ENCODE results near the gene ARF1. TPM values are rescaled to one million over a fixed set of nuclear protein-coding genes. Genes with fewer than 3 reads are reported as not detected.

Gene ARF1
- total and polyA plus RNA-seq, 2 of the 8 experiments (the other 6 are each of a cell fraction or from before 2014, with no cell fraction given) = 265 to 471 TPM

- Histone ChIP-seq H3K23me2 (ENCODE audit: low read depth, low read length) (peaks cover 4% of the 10 kb centered on the region; the same call in 1 of the 2 replicates), H3K36me3 (ENCODE audit: control insufficient read depth in 2 of 4, insufficient read depth in 4 of 4, low read length in 3 of 4) (no peaks in the 10 kb centered on the region), H2BK12ac (ENCODE audit: low read depth, low read length) (no peak overlapping the region), H3K56ac (replicated peaks; ENCODE audit: insufficient read length, low read depth, low read length) (no peak overlapping the region), H2BK20ac (ENCODE audit: low read length) (no peak overlapping the region), H3K79me2 (ENCODE audit: control insufficient read depth in 1 of 2, insufficient read depth in 2 of 2, low read length in 2 of 2) (no peaks in the 10 kb centered on the region), H4K91ac (replicated peaks; ENCODE audit: insufficient read length, low read length) (no peak overlapping the region), H3K4me1 (replicated peaks in 1 of 4; ENCODE audit: control insufficient read depth in 3 of 4, insufficient read depth in 4 of 4, low read length in 3 of 4) (peaks cover 0 to 13% (median 7%) of the 10 kb centered on the region in 4 experiments; a peak in 6 of 7 replicates), H2BK120ac (replicated peaks; ENCODE audit: low read depth, low read length) (no peak overlapping the region), H4K20me1 (replicated peaks in 1 of 2; ENCODE audit: control insufficient read depth in 1 of 2, insufficient read depth in 2 of 2, low read length in 2 of 2) (peaks cover 0 to 4% of the 10 kb centered on the region in 2 experiments), H3K4me3 (ENCODE audit: extremely low read depth in 1 of 4, insufficient read depth in 2 of 4, low read depth in 3 of 4, low read length in 4 of 4) (no peak overlapping the region), H3K9me3 (ENCODE audit: insufficient read depth in 2 of 2, low read depth in 1 of 2, low read length in 1 of 2) (no peaks in the 10 kb centered on the region), H2AK5ac (ENCODE audit: low read depth, low read length) (no peak overlapping the region), H3K27ac (ENCODE audit: low read depth, low read length) (no peak overlapping the region), H3K9ac (replicated peaks in 1 of 4; ENCODE audit: extremely low read depth in 1 of 4, low read depth in 3 of 4, low read length in 3 of 4) (no peak overlapping the region), H3K23ac (ENCODE audit: insufficient read length) (no peak overlapping the region), H3K4me2 (ENCODE audit: insufficient read depth in 1 of 2, low read depth in 2 of 2, low read length in 2 of 2) (no peak overlapping the region), H3K79me1 (ENCODE audit: low read depth, low read length) (no peaks in the 10 kb centered on the region), H3K14ac (ENCODE audit: insufficient read length) (no peak overlapping the region), H3K4ac (replicated peaks; ENCODE audit: insufficient read length, low read depth, low read length) (no peak overlapping the region), H4K5ac (ENCODE audit: insufficient read length, low read depth, low read length) (no peak overlapping the region), H2BK15ac (ENCODE audit: low read length) (0 out of 2 replicates have a peak overlapping the region, but pooled peaks have one; percentile 16), H3K27me3 (replicated peaks in 1 of 4; ENCODE audit: control insufficient read depth in 3 of 4, extremely low read depth in 1 of 4, insufficient read depth in 3 of 4, low read length in 3 of 4) (peaks cover 10 to 49% (median 40%) of the 10 kb centered on the region in 4 experiments), H2AFZ (ENCODE audit: low read length) (no peak overlapping the region), H3K18ac (ENCODE audit: extremely low read depth, low read length) (no peak overlapping the region; the same call in 1 of the 2 replicates), H2BK5ac (ENCODE audit: low read depth, low read length) (no peak overlapping the region), H4K8ac (ENCODE audit: extremely low read depth, insufficient read depth, low read length) (no peak overlapping the region)
- FAIRE-seq (no peak), DNase-seq (ENCODE audit: low read depth in 1 of 2, low spot score in 2 of 2) (peak in 1 of 2 experiments; percentile 40)
- POLR2A ChIA-PET (ENCODE audit: partially characterized antibody) = no interaction called here
- TF ChIP-seq KDM4A (IDR thresholded peaks at IDR 0.05; ENCODE audit: low read depth, low read length, severe bottlenecking) (no peak), FOSL1 (IDR thresholded peaks at IDR 0.05; ENCODE audit: insufficient read depth, low read depth, low read length) (no peak), RXRA (IDR thresholded peaks at IDR 0.05; ENCODE audit: insufficient read depth, low read depth, low read length) (no peak), E2F6 (IDR thresholded peaks at IDR 0.05) (no peak)
- CTCF ChIA-PET (ENCODE audit: partially characterized antibody) = interaction anchor here (1.1 to 4.1 kb wide), 4 partner anchors 24 to 38 kb away, joined by 3 to 22 read pairs (median 4); partner anchors contain the start of gene WNT3A
- 88% methylated on average over 1 of the region's 5 CpGs; no CpG with 5 or more reads in 1 of the 2 experiments for WGBS, 2 experiments (ENCODE audit: extremely low coverage in 1 of 2, insufficient coverage in 1 of 2, insufficient read length in 1 of 2, insufficient replicate concordance in 2 of 2, low coverage in 1 of 2, low lambda C conversion rate in 2 of 2, missing lambda C conversion rate in 1 of 2)
Measured at GRCh38 chr1:228035844-228036243, 46.7 kb upstream of the ARF1 start.
